IMR-90 (cell line): ENCODE results near the gene PCDHGA7. TPM values are rescaled to one million over a fixed set of nuclear protein-coding genes. Genes with fewer than 3 reads are reported as not detected.
"Not testable (repeated sequence)": the region's sequence is repeated elsewhere in the genome, so short reads cannot be mapped to it uniquely, and the experiment has no call there.

Experiments
- ATAC-seq: fragments of 200-7000 bp; cut with Tn5 transposase; 2 replicates; pipeline ENCODE4 v1.9.1; 2020; ENCODE audit warnings: low read depth, mild to moderate bottlenecking, moderate library complexity
- BruUV-seq: library from RNA; stranded (reverse); fragments of 400-500 nt; replicated peaks from 2 replicates; lab custom pipeline; 2021; lab: Mats Ljungman, UMichigan
- CTCF ChIA-PET: fragments of 300-600 bp; formaldehyde crosslinking; extraction: SDS; loops from one replicate; lab custom pipeline; 2021; ENCODE audit warnings: antibody characterized with exemption; lab: Yijun Ruan, JAX
- POLR2A ChIA-PET: fragments of 300-600 bp; sonication (Branson Sonifier 250); formaldehyde crosslinking; loops from one replicate; lab custom pipeline; 2022; ENCODE audit warnings: antibody characterized with exemption; ENCODE audit not compliant: unreplicated experiment; lab: Charles Lee
- DNase-seq: peaks from one replicate; pipeline ENCODE4 v3.0.0; 2013
- H2AFZ ChIP-seq: replicated peaks from 2 replicates; pipeline ENCODE3; 2013; ENCODE audit warnings: low read length, mild to moderate bottlenecking; ENCODE audit not compliant: poor library complexity
- H2AK5ac ChIP-seq: 2 replicates; pipeline ENCODE4 v1.6.1; 2013; ENCODE audit warnings: low read depth, low read length, inconsistent platforms
- H2AK9ac ChIP-seq: replicated peaks from 2 replicates; pipeline ENCODE3; 2013; ENCODE audit warnings: mild to moderate bottlenecking, low read depth, low read length, moderate library complexity; ENCODE audit not compliant: poor library complexity
- H2BK120ac ChIP-seq: 2 replicates; pipeline ENCODE4 v1.6.1; 2013; ENCODE audit warnings: low read depth, low read length, inconsistent platforms
- H2BK15ac ChIP-seq: 3 replicates; pipeline ENCODE4 v1.6.1; 2013; ENCODE audit warnings: low read depth, low read length, inconsistent platforms
- H2BK20ac ChIP-seq: 2 replicates; pipeline ENCODE4 v1.6.1; 2013; ENCODE audit warnings: low read depth, mild to moderate bottlenecking, inconsistent platforms, low read length, moderate library complexity
- H2BK5ac ChIP-seq: 2 replicates; pipeline ENCODE4 v1.6.1; 2013; ENCODE audit warnings: mild to moderate bottlenecking, low read depth, low read length, inconsistent platforms; ENCODE audit not compliant: poor library complexity, severe bottlenecking
- H3K14ac ChIP-seq: replicated peaks from 2 replicates; pipeline ENCODE4 v1.6.1; 2013; ENCODE audit warnings: low read depth, low read length, inconsistent platforms
- H3K18ac ChIP-seq: 2 replicates; pipeline ENCODE4 v1.6.1; 2013; ENCODE audit warnings: low read depth, low read length, control low read depth
- H3K23ac ChIP-seq: 2 replicates; pipeline ENCODE4 v1.6.1; 2013; ENCODE audit warnings: low read depth, low read length, inconsistent platforms
- H3K27ac ChIP-seq: 2 replicates; pipeline ENCODE4 v1.5.1; 2013; ENCODE audit warnings: mild to moderate bottlenecking, control low read depth, low read length; ENCODE audit not compliant: insufficient read depth
- H3K27me3 ChIP-seq: 2 replicates; pipeline ENCODE4 v1.6.1; 2013; ENCODE audit warnings: low read length; ENCODE audit not compliant: control insufficient read depth, insufficient read depth
- H3K36me3 ChIP-seq: 2 replicates; pipeline ENCODE4 v1.6.1; 2013; ENCODE audit warnings: low read length, mixed read lengths; ENCODE audit not compliant: control insufficient read depth, insufficient read depth
- H3K4ac ChIP-seq: 2 replicates; pipeline ENCODE4 v1.6.1; 2013; ENCODE audit warnings: low read depth, low read length, inconsistent platforms
- H3K4me1 ChIP-seq: 2 replicates; pipeline ENCODE4 v1.6.1; 2013; ENCODE audit warnings: low read length, mixed read lengths; ENCODE audit not compliant: control insufficient read depth, insufficient read depth
- H3K4me2 ChIP-seq: 2 replicates; pipeline ENCODE4 v1.6.1; 2013; ENCODE audit warnings: low read depth, mild to moderate bottlenecking, control low read depth, low read length, moderate library complexity
- H3K4me3 ChIP-seq: 2 replicates; pipeline ENCODE4 v1.5.1; 2013; ENCODE audit warnings: low read depth, mild to moderate bottlenecking, control low read depth, low read length, moderate library complexity; ENCODE audit not compliant: insufficient read depth
- H3K56ac ChIP-seq: 2 replicates; pipeline ENCODE4 v1.6.1; 2013; ENCODE audit warnings: low read length, inconsistent platforms; ENCODE audit not compliant: insufficient read depth; ENCODE audit errors: extremely low read depth
- H3K79me1 ChIP-seq, 2 experiments: 2 replicates each; pipeline ENCODE4 v1.6.1; 2013; ENCODE audit warnings: low read length in 2 of 2, inconsistent platforms in 1 of 2, low read depth in 1 of 2
- H3K9ac ChIP-seq: 2 replicates; pipeline ENCODE4 v1.6.1; 2013; ENCODE audit warnings: low read depth, low read length, control low read depth
- H3K9me1 ChIP-seq: 2 replicates; pipeline ENCODE4 v1.6.1; 2013; ENCODE audit warnings: low read length, inconsistent platforms; ENCODE audit not compliant: insufficient read depth
- H3K9me3 ChIP-seq: 2 replicates; pipeline ENCODE4 v1.6.1; 2013; ENCODE audit warnings: low read length; ENCODE audit not compliant: control insufficient read depth, insufficient read depth
- H4K20me1 ChIP-seq: 2 replicates; pipeline ENCODE4 v1.6.1; 2013; ENCODE audit warnings: low read length, inconsistent platforms; ENCODE audit not compliant: insufficient read depth
- H4K5ac ChIP-seq: 2 replicates; pipeline ENCODE4 v1.6.1; 2013; ENCODE audit warnings: mild to moderate bottlenecking, low read depth, low read length, control low read depth
- H4K8ac ChIP-seq, 2 experiments: 2 replicates each; pipeline ENCODE4 v1.6.1; 2013; ENCODE audit warnings: low read depth in 2 of 2, low read length in 2 of 2, control low read depth in 1 of 2, inconsistent platforms in 1 of 2
- H4K91ac ChIP-seq: 2 replicates; pipeline ENCODE4 v1.6.1; 2013; ENCODE audit warnings: low read depth, low read length, inconsistent platforms; ENCODE audit not compliant: insufficient read depth
- WGBS, 2 experiments: methylation state at CpG; one replicate each; pipeline versions ENCODE4 v1.1.5 to v1.1.7; 2013; ENCODE audit warnings: missing lambda C conversion rate in 2 of 2; ENCODE audit not compliant: insufficient read length in 1 of 2; ENCODE audit errors: extremely low coverage in 2 of 2; 5-methylcytosine and 5-hydroxymethylcytosine counted together
- dilution Hi-C: fragments of 300-500 bp; cut with HindIII; formaldehyde crosslinking; loops from one replicate; pipeline ENCODE4 v1.14.3; 2018; ENCODE audit warnings: low sequenced_read_pairs; ENCODE audit not compliant: unreplicated experiment
- in situ Hi-C: fragments of 300-500 bp; cut with MboI; formaldehyde crosslinking; loops from 3 replicates; pipeline ENCODE4 v1.14.3; 2019; ENCODE audit warnings: low sequenced_read_pairs, inconsistent platforms, mixed read lengths
- intact Hi-C: fragments of 100-400 bp; cut with micrococcal nuclease; formaldehyde crosslinking; loops from 2 replicates; pipeline ENCODE4 v1.10.0; 2022
- polyA plus RNA-seq, 3 experiments: library from polyadenylated mRNA; depleted of rRNA; stranded (reverse); fragments of >200 nt; gene quantifications; 2 replicates each; pipeline ENCODE4 v1.2.3, GENCODE V29; 2012; ENCODE audit warnings: low replicate concordance in 1 of 3
- total RNA-seq: library from RNA; depleted of rRNA; stranded (reverse); fragments of >200 nt; gene quantifications from 2 replicates; pipeline ENCODE4 v1.2.3, GENCODE V29; 2012

The PCDHGA7 gene
- total and polyA plus RNA-seq, 2 of the 4 experiments (the other 2 are of a cell fraction), result 3.2 to 3.4 TPM

GRCh38 chr5:141346017-141346416 lies 36.5 kb upstream of the PCDHGA7 start:
- intact Hi-C loops, H3K4ac ChIP-seq, H3K9ac ChIP-seq, H3K27ac ChIP-seq, H3K9me1 ChIP-seq, H3K4me3 ChIP-seq, H3K27me3 ChIP-seq, CTCF ChIA-PET, H2AFZ ChIP-seq, H3K14ac ChIP-seq, H3K56ac ChIP-seq, H2BK20ac ChIP-seq, H3K79me1 ChIP-seq, H4K91ac ChIP-seq, H2BK5ac ChIP-seq, H3K23ac ChIP-seq, dilution Hi-C loops, in situ Hi-C loops, ATAC-seq, H2AK9ac ChIP-seq, H2BK15ac ChIP-seq, H4K5ac ChIP-seq, H4K8ac ChIP-seq, H4K20me1 ChIP-seq, H3K18ac ChIP-seq, H2BK120ac ChIP-seq, POLR2A ChIA-PET, H3K4me1 ChIP-seq, H3K4me2 ChIP-seq, H3K36me3 ChIP-seq, H2AK5ac ChIP-seq, BruUV-seq, DNase-seq: not testable (repeated sequence)
- no CpG with 5 or more reads among the region's 35 CpGs for WGBS, 2 experiments
- H3K9me3 ChIP-seq, result peaks cover 27% of the 10 kb centered on the region
